HG02981 (cell line): ENCODE measurements around the gene SIN3A.
"Not testable (repeated sequence)": the region's sequence is repeated elsewhere in the genome, so short reads cannot be mapped to it uniquely, and the experiment has no call there.

ENCODE experiments used
- ATAC-seq: cut with Tn5 transposase; IDR thresholded peaks from one replicate; pipeline ENCODE4 v1.9.1; 2021; ENCODE audit warnings: mild to moderate bottlenecking, moderate library complexity; ENCODE audit not compliant: unreplicated experiment

The SIN3A gene

GRCh38 chr15:75451674-75452363 is at the start of gene SIN3A:
Gene SIN3A, minus strand, starts transcription at chr15:75451690. Its CDS starts 21,315 bp downstream, at chr15:75430375.
- ATAC-seq = peak; percentile 39

- no peak for ATAC-seq
These were observed 42.2 kb upstream of the SIN3A start for GRCh38 chr15:75493732-75494131.

- no peak for ATAC-seq
These were observed 32.5 kb upstream of the SIN3A start for GRCh38 chr15:75483961-75484360.

- ATAC-seq = not testable (repeated sequence)
These were observed 32.1 kb upstream of the SIN3A start for GRCh38 chr15:75483556-75483955.

GRCh38 chr15:75483106-75483505 is 31.6 kb upstream of the SIN3A start:
- ATAC-seq = no peak

- ATAC-seq = not testable (repeated sequence)
These were observed 29.0 kb upstream of the SIN3A start for GRCh38 chr15:75480463-75480862.

- no peak for ATAC-seq
These were observed 28.2 kb upstream of the SIN3A start for GRCh38 chr15:75479670-75480069.

GRCh38 chr15:75477094-75477493 is 25.6 kb upstream of the SIN3A start:
- ATAC-seq = not testable (repeated sequence)

- no peak for ATAC-seq
These were observed 17.6 kb upstream of the SIN3A start for GRCh38 chr15:75468913-75469598.

GRCh38 chr15:75460646-75461045 is 9.2 kb upstream of the SIN3A start:
- no peak for ATAC-seq

- no peak for ATAC-seq
These were observed 8.1 kb upstream of the SIN3A start for GRCh38 chr15:75459581-75459980.

GRCh38 chr15:75456710-75457109 is 5.2 kb upstream of the SIN3A start:
- no peak for ATAC-seq

- ATAC-seq = no peak
These were observed 4.6 kb upstream of the SIN3A start for GRCh38 chr15:75455982-75456531.

GRCh38 chr15:75455424-75455981 is 4.0 kb upstream of the SIN3A start:
- ATAC-seq = no peak

- ATAC-seq = no peak
These were observed 3.2 kb upstream of the SIN3A start for GRCh38 chr15:75454471-75455378.

GRCh38 chr15:75453703-75454470 is 2.4 kb upstream of the SIN3A start:
- peak; percentile 31 for ATAC-seq

- ATAC-seq = no peak
These were observed 1.6 kb upstream of the SIN3A start for GRCh38 chr15:75452865-75453702.

GRCh38 chr15:75452364-75452864 is 924 bp upstream of the SIN3A start:
- ATAC-seq = no peak

- ATAC-seq = no peak
These were observed 252 bp downstream of the SIN3A start for GRCh38 chr15:75451202-75451673.
